Omental fat pad (tissue), 4 donors: ENCODE results near the gene MICOS13. TPM values are rescaled to one million over a fixed set of nuclear protein-coding genes. Genes with fewer than 3 reads are reported as not detected.

Experiments used
- ATAC-seq: fragments of 150-250 bp; one replicate; pipeline ENCODE4 v1.9.1; 2016; ENCODE audit warnings: mild to moderate bottlenecking, moderate library complexity; ENCODE audit not compliant: low FRiP score
- DNase-seq: peaks from one replicate; pipeline ENCODE4 v3.0.0-alpha.2; 2019; ENCODE audit warnings: low spot score
- total RNA-seq, 4 donors: library from RNA; depleted of rRNA; stranded (reverse); fragments of >200 nt; gene quantifications; one replicate each; pipeline ENCODE4 v1.1.0, GENCODE V29; 2016
- TF ChIP-seq, protein P1 (sequence below), 3 donors: fragments of 450-650 bp; IDR thresholded peaks; one replicate each; pipeline ENCODE4 v1.5.1; 2016 to 2017; ENCODE audit warnings: antibody characterized with exemption in 3 of 3, mild to moderate bottlenecking in 3 of 3, moderate library complexity in 2 of 3

MICOS13 gene
- total RNA-seq, 4 donors from 2014 or later, result 24.4 to 54.6 (median 40.5) TPM

DNA sequence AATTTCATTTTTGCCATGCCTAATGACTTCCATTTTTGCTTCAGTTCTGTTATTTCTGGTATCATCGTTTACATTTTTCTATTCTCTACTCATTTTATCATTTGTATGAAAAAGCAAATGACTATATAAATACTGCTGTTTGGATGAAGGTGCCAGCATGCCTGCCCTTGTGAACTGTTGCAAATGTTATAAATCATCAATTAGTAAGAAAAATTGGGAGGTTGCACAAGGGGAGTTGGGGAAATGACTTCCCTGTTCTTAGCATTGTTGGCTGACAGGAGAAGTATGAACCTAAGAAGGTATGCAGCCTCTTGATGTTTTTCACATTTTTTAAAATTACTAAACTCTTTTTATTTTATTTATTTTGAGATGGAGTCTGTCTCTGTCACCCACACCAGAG lies 42.3 kb downstream of the MICOS13 start:
- peak; percentile 49 for ATAC-seq
- TF ChIP-seq, protein P1, sequence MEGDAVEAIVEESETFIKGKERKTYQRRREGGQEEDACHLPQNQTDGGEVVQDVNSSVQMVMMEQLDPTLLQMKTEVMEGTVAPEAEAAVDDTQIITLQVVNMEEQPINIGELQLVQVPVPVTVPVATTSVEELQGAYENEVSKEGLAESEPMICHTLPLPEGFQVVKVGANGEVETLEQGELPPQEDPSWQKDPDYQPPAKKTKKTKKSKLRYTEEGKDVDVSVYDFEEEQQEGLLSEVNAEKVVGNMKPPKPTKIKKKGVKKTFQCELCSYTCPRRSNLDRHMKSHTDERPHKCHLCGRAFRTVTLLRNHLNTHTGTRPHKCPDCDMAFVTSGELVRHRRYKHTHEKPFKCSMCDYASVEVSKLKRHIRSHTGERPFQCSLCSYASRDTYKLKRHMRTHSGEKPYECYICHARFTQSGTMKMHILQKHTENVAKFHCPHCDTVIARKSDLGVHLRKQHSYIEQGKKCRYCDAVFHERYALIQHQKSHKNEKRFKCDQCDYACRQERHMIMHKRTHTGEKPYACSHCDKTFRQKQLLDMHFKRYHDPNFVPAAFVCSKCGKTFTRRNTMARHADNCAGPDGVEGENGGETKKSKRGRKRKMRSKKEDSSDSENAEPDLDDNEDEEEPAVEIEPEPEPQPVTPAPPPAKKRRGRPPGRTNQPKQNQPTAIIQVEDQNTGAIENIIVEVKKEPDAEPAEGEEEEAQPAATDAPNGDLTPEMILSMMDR (IDR thresholded peaks at IDR 0.05), result no peak

DNA sequence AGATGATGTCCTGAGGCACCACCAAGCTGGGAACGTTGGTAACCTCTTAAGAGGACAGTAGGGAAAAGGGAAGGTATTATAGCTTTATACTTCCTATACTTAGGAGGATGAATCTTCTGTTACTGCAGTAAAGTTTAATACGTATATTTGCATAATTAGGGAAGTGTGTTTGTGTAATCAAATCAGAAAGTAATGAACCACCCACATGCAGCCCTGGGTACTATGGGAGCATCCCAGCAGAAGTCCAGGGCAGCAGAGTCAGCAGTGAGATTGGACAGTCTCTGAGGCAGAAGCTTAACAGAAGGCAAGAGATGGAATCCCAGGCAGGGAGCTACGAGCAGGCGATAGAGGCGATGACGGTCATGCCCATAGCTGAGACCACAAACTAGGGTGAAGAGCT lies 44.9 kb downstream of the MICOS13 start:
- TF ChIP-seq, protein P1 (IDR thresholded peaks at IDR 0.05), result no peak
- no peak for DNase-seq
- no peak for ATAC-seq

More for the DNA sequence above, 42.3 kb downstream of the MICOS13 start:
- DNase-seq, result no peak

DNA sequence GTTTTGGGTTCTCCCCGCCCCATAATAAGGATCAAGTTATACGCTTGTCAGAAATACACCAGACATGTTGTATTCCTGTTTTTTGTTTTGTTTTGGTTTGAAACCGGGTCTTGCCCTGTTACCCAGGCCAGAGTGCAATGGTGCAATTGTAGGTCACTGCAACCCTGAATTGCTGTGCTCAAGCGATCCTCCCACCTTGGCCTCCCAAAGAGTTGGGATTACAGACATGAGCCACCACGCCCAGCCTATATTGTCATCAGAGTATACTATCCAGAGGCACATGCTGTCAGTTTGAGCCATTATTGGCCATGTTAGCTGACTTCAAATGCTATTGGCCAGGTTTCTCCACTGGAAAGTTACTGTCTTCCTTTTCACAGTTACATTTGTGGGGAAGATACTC lies 47.7 kb downstream of the MICOS13 start:
- TF ChIP-seq, protein P1 (IDR thresholded peaks at IDR 0.05), result no peak
- ATAC-seq (no peak), DNase-seq (no peak)

DNA sequence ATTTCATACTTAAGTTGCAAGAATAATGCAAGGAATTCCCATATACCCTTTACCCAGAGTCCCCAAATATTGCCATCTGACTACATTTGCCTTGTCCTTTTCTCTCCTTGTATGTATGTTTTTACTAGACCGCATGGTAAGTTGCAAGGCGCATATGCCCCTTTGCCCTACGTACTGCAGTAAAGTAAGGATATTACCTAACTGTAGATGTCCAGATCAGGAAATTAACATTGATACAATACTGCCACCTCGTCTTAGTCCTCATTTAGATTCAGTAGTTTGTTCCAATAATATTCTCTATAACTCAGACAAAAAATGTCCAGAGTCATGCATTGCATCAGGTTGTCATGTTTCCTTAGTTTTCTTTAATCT lies 48.1 kb downstream of the MICOS13 start:
- TF ChIP-seq, protein P1 (IDR thresholded peaks at IDR 0.05), result no peak
- DNase-seq, result no peak
- ATAC-seq, result no peak

DNA sequence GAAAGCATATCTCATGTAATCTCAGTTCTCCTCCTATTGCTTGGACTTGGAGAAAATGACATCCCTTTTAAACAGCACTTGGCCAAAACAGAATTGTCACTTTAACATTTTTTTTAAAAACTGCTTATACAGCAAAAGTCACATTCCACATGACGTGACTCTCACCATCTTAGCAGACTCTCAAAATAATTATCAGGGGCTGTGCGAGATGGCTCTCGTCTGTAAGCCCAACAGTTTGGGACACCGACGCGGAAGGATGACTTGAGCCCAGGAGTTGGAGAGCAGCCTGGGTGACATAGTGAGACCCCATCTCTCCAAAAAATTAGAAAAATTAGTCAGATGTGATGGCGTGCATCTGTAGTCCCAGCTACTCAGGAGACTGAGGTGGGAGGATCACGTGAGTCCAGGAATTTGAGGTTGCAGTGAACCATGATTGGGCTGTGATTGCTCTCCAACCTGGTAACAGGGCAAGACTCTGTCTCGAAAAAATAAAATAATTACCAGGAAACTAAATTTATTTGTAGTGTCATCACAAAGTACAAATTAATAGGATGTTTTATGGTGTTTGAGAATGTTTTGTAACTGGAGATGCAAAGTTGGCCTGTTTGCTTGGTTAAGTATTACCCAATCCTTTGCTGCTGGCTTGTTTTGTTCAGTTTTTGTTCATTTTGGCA lies 48.6 kb downstream of the MICOS13 start:
- no peak for DNase-seq
- peak; percentile 15 for ATAC-seq
- TF ChIP-seq, protein P1 (IDR thresholded peaks at IDR 0.05), result no peak

DNA sequence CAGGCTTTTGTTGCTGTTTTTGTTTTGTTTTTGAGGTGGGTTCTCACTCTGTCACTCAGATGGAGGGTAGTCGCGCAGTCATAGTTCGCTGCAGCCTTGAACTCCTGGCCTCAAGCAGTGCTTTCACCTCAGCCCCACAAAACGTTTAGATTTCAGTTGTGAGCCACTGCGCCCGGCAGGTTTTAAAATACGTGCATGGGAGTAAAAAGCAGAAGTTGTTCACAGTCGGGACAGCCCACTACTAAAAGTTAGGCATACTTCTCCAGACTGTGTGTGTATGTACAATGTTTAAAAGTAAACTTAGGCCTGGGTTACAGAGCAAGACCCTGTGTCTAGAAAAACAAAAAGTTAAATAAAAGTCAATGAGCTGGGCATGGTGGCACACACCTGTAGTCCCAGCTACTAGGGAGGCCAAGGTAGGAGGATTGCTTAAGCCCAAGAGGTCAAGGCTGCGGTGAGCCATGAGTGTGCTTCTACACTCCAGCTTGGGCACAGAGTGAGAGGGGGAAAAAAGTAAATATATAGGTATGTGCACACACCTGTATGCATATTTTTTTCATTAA lies 51.3 kb downstream of the MICOS13 start:
- DNase-seq, result no peak
- ATAC-seq, result no peak
- TF ChIP-seq, protein P1 (IDR thresholded peaks at IDR 0.05), result no peak

DNA sequence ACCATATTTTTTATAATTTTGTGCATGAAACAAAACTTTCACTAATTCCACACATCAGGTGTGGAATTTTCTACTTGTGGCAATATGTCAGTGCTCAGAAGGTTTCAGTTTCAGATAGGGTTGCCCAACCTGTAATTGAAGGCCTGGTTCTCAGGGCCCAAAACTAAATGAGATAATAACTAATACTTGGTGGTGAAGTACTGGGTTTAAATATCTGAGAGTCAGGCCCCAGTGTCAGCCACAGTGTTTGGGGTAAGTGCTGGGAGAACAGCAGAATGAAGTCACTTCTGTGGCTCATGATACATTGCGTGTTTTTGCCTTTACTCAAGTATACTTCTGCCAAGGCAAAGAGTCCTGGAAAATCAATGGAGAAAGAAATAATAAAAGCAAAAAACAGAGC lies 51.9 kb downstream of the MICOS13 start:
- DNase-seq, result no peak
- TF ChIP-seq, protein P1 (IDR thresholded peaks at IDR 0.05), result no peak
- no peak for ATAC-seq
